ENCODE results near the gene EGFL8.

EGFL8 gene

GRCh38 chr6:32123681-32124080 is 40.7 kb upstream of the EGFL8 start:
- H3K27ac ChIP-seq: no peak overlapping the region
- no peak for TF ChIP-seq CTCF (conservative IDR thresholded peaks at IDR 0.05)

GRCh38 chr6:32126880-32127279 is 37.5 kb upstream of the EGFL8 start:
- TF ChIP-seq CTCF (conservative IDR thresholded peaks at IDR 0.05): no peak
- H3K27ac ChIP-seq: peak overlapping the region; percentile 80; the same call in 1 of the 2 replicates

- peak overlapping the region; percentile 80 for H3K27ac ChIP-seq
- no peak for TF ChIP-seq CTCF (conservative IDR thresholded peaks at IDR 0.05)
Measured at GRCh38 chr6:32127409-32127716, 37.0 kb upstream of the EGFL8 start.

- TF ChIP-seq CTCF (conservative IDR thresholded peaks at IDR 0.05): no peak
Measured at GRCh38 chr6:32127717-32128592, 36.4 kb upstream of the EGFL8 start, which contains the start of gene ATF6B. ATF6B (minus strand) TSS chr6:32128246; CDS start chr6:32128207, 39 bp downstream.

GRCh38 chr6:32128751-32129296 is 35.6 kb upstream of the EGFL8 start:
- TF ChIP-seq CTCF (conservative IDR thresholded peaks at IDR 0.05): no peak
- peak overlapping the region; percentile 80 for H3K27ac ChIP-seq

More at GRCh38 chr6:32127717-32128592, 36.4 kb upstream of the EGFL8 start, which contains the start of gene ATF6B:
- peak within 1 kb of the TSS; percentile 80 for H3K27ac ChIP-seq

GRCh38 chr6:32129297-32130088 is 34.9 kb upstream of the EGFL8 start:
- peak overlapping the region; percentile 80 for H3K27ac ChIP-seq
- no peak for TF ChIP-seq CTCF (conservative IDR thresholded peaks at IDR 0.05)

GRCh38 chr6:32131439-32131948 is 32.9 kb upstream of the EGFL8 start:
- no peak overlapping the region for H3K27ac ChIP-seq
- no peak for TF ChIP-seq CTCF (conservative IDR thresholded peaks at IDR 0.05)

All from VCaP (cell line).